HEK293T (cell line): Measurements from ENCODE around the gene WBP1L.

Experiments used
- FOXM1 ChIP-seq: fragments of 450-650 bp; IDR thresholded peaks from 2 replicates; pipeline ENCODE4 v1.6.1; 2017; ENCODE audit warnings: mild to moderate bottlenecking, borderline replicate concordance
- LEF1 ChIP-seq: fragments of 450-650 bp; IDR thresholded peaks from 2 replicates; pipeline ENCODE4 v1.6.1; 2017; ENCODE audit warnings: mild to moderate bottlenecking, borderline replicate concordance
- SP1 ChIP-seq: fragments of 450-650 bp; IDR thresholded peaks from 2 replicates; pipeline ENCODE4 v1.6.1; 2017
- TARDBP ChIP-seq: fragments of 450-650 bp; IDR thresholded peaks from 2 replicates; pipeline ENCODE4 v1.6.1; 2016

GRCh38 chr10:102796407-102797176, 52.8 kb downstream of the WBP1L start:
- no peak for TF ChIP-seq SP1
- no peak for TF ChIP-seq FOXM1
- no peak for TF ChIP-seq TARDBP
- TF ChIP-seq LEF1, result no peak
